ENCODE results near the gene RANBP17. TPM values are rescaled to one million over a fixed set of nuclear protein-coding genes. Genes with fewer than 3 reads are reported as not detected.

The RANBP17 gene
- total and polyA plus RNA-seq, 2 experiments from 2014 or later, result 43.8 to 53.1 TPM

- Histone ChIP-seq H3K4me3 (no peak overlapping the region), H3K79me2 (replicated peaks; ENCODE audit: insufficient read depth) (no peaks in the 10 kb centered on the region), H3K4me2 (no peak overlapping the region), H3K27ac (ENCODE audit: low read depth) (no peak overlapping the region), H4K20me1 (replicated peaks; ENCODE audit: insufficient read depth) (no peaks in the 10 kb centered on the region), H3K36me3 (ENCODE audit: insufficient read depth) (no peaks in the 10 kb centered on the region), H3K27me3 (ENCODE audit: insufficient read depth) (no peaks in the 10 kb centered on the region), H3F3A (replicated peaks; ENCODE audit: low read depth) (no peaks in the 10 kb centered on the region), H2AFZ (no peak overlapping the region), H3K9me2 (ENCODE audit: insufficient read depth) (peaks cover 4% of the 10 kb centered on the region; the same call in 1 of the 2 replicates), H3K4me1 (ENCODE audit: insufficient read depth) (no peaks in the 10 kb centered on the region)
- ATAC-seq (no peak), DNase-seq (ENCODE audit: low spot score) (no peak)
- peaks cover 11% of the 10 kb centered on the region for H3K9me3 Mint-ChIP-seq
- TF ChIP-seq CREB1 (CRISPR knock-in tag; IDR thresholded peaks at IDR 0.05; ENCODE audit: low read depth), result no peak
- TF ChIP-seq EZH2phosphoT487 (IDR thresholded peaks at IDR 0.05; ENCODE audit: unreplicated experiment), result no peak
- no peak for TF ChIP-seq POLR2AphosphoS5 (IDR thresholded peaks at IDR 0.05; ENCODE audit: low read depth)
- no peak for TF ChIP-seq ZNF462 (CRISPR knock-in tag; IDR thresholded peaks at IDR 0.05)
- no peak for TF ChIP-seq ETS1 (IDR thresholded peaks at IDR 0.05)
- TF ChIP-seq REST (IDR thresholded peaks at IDR 0.05; ENCODE audit: unreplicated experiment), result no peak
- TF ChIP-seq STAT1 (IDR thresholded peaks at IDR 0.05; ENCODE audit: unreplicated experiment), result no peak
- no peak for TF ChIP-seq CTCF (conservative IDR thresholded peaks at IDR 0.05; ENCODE audit: low read depth in 2 of 2)
- no peak for TF ChIP-seq JUNB (IDR thresholded peaks at IDR 0.05; ENCODE audit: unreplicated experiment)
- no peak for TF ChIP-seq NANOG (IDR thresholded peaks at IDR 0.05; ENCODE audit: borderline replicate concordance)
- TF ChIP-seq ZNF331 (CRISPR knock-in tag; IDR thresholded peaks at IDR 0.05; ENCODE audit: low read depth), result no peak
- TF ChIP-seq EZH2 (IDR thresholded peaks at IDR 0.05; ENCODE audit: low read depth, unreplicated experiment), result no peak
- TF ChIP-seq ZNF114 (CRISPR knock-in tag; IDR thresholded peaks at IDR 0.05), result no peak
- H3K4me3 Mint-ChIP-seq, result no peak overlapping the region
- no peaks in the 10 kb centered on the region for H3K27me3 Mint-ChIP-seq (ENCODE audit: insufficient read depth, low read depth, poor library complexity)
- peaks cover 8% of the 10 kb centered on the region; the same call in 1 of the 3 replicates for H3K36me3 Mint-ChIP-seq (ENCODE audit: low read depth)
- peaks cover 4% of the 10 kb centered on the region for H3K4me1 Mint-ChIP-seq
- no peak overlapping the region for H3K27ac Mint-ChIP-seq
These were observed 25.6 kb upstream of the RANBP17 start for GRCh38 chr5:170836226-170836625.

All from GM23338 (cell line).